IgD-negative memory B cell (primary cell): ENCODE data around the gene ARRDC1. TPM values are rescaled to one million over a fixed set of nuclear protein-coding genes. Genes with fewer than 3 reads are reported as not detected.

Source experiments
- H3K27ac Mint-ChIP-seq, 3 donors: one replicate each; pipeline ENCODE4 v1.8.0; 2020 to 2022; ENCODE audit warnings: mild to moderate bottlenecking in 3 of 3, mixed read lengths in 3 of 3, moderate library complexity in 1 of 3
- H3K27me3 Mint-ChIP-seq: one replicate; pipeline ENCODE4 v1.8.0; 2021; ENCODE audit warnings: mixed read lengths
- H3K36me3 Mint-ChIP-seq: one replicate; pipeline ENCODE4 v1.8.0; 2020; ENCODE audit warnings: mild to moderate bottlenecking, mixed read lengths
- H3K4me1 Mint-ChIP-seq, 3 donors: one replicate each; pipeline ENCODE4 v1.8.0; 2020 to 2022; ENCODE audit warnings: mixed read lengths in 3 of 3, mild to moderate bottlenecking in 1 of 3
- H3K4me3 Mint-ChIP-seq, 4 donors: one replicate each; pipeline ENCODE4 v1.8.0; 2020 to 2022; ENCODE audit warnings: mild to moderate bottlenecking in 4 of 4, mixed read lengths in 4 of 4, moderate library complexity in 3 of 4
- H3K9me3 Mint-ChIP-seq, 3 donors: one replicate each; pipeline ENCODE4 v1.8.0; 2020 to 2021; ENCODE audit warnings: mixed read lengths in 3 of 3, mild to moderate bottlenecking in 1 of 3
- polyA plus RNA-seq: library from polyadenylated mRNA; unstranded; fragments of 300-500 nt; fragmentation: Illumina TruSeq; gene quantifications from one replicate; pipeline ENCODE4 v1.2.3, GENCODE V29; 2021

ARRDC1 gene
- polyA plus RNA-seq, 1 donor from 2014 or later = 49.2 TPM

DNA sequence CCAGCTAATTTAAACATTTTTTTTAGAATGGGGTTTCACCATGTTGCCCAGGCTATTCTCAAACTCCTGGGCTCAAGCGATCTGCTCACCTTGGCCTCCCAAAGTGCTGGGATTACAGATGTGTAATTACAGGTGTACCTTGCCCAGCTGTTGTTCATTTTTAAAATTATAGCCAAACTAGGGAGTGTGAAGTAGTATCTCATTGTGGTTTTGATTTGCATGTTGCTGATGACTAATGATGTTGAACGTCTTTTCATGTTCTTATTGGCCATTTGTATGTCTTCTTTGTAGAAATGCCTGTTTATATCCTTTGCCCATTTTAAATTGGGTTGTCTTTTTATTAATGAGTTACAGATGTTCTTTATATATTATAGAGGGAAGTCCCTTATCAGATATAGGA lies 44.8 kb downstream of the ARRDC1 start:
- Mint-ChIP-seq H3K27ac (peak overlapping the region in 2 of 3 donors; percentile 31 to 87), H3K9me3 (no peaks in the 10 kb centered on the region), H3K27me3 (no peaks in the 10 kb centered on the region), H3K4me1 (peaks cover 15 to 31% (median 24%) of the 10 kb centered on the region in 3 donors), H3K36me3 (peaks cover 10% of the 10 kb centered on the region), H3K4me3 (peak overlapping the region in 3 of 4 donors; percentile 38 to 55 (median 40))

DNA sequence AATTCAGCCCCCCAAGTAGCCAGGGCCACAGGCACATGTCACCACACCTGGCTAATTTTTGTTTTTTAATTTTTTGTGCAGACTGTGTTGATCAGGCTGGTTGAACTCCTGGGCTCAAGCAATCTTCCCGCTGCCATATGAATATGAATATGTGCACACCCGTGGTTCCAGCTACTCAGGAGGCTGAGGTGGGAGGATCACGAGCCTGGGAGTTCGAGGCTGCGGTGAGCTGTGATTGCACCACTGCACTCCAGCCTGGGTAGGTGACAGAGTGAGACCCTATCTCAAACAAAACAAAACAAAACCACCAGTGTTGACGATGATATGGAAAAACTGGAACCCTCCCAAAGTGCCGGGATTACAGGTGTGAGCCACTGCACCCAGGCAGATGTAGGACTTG lies 45.3 kb downstream of the ARRDC1 start:
- Mint-ChIP-seq H3K36me3 (peaks cover 10% of the 10 kb centered on the region), H3K4me1 (peaks cover 15 to 31% (median 24%) of the 10 kb centered on the region in 3 donors), H3K27me3 (no peaks in the 10 kb centered on the region), H3K27ac (peak overlapping the region in 1 of 3 donors; percentile 31), H3K4me3 (peak overlapping the region in 2 of 4 donors; percentile 47 to 55), H3K9me3 (no peaks in the 10 kb centered on the region)

GRCh38 chr9:137656416-137656815 lies 50.9 kb downstream of the ARRDC1 start:
- peaks cover 21 to 23% (median 22%) of the 10 kb centered on the region in 3 donors for H3K4me1 Mint-ChIP-seq
- H3K9me3 Mint-ChIP-seq = no peaks in the 10 kb centered on the region
- no peak overlapping the region for H3K27ac Mint-ChIP-seq
- H3K27me3 Mint-ChIP-seq = no peaks in the 10 kb centered on the region
- no peak overlapping the region for H3K4me3 Mint-ChIP-seq
- H3K36me3 Mint-ChIP-seq = peaks cover 4% of the 10 kb centered on the region

DNA sequence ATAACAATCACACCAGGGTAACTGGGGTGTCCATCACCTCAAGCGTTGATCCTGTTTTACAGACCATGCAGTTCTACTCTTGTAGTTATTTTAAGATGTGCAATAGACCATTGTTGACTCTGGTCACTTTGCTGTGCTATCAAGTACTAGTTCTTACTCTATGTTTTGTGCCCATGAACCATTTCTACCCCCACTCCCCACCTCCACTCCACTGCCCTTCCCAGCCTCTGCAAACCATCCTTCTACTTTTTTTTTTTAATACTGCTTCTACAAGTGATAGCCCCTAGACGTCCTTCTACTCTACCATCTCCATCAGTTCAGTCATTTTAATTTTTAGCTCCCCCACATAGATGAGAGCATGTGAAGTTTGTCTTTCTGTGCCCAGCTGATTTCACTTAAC lies 52.1 kb downstream of the ARRDC1 start:
- Mint-ChIP-seq H3K9me3 (no peaks in the 10 kb centered on the region), H3K27me3 (no peaks in the 10 kb centered on the region), H3K4me1 (peaks cover 19 to 23% (median 22%) of the 10 kb centered on the region in 3 donors), H3K36me3 (peaks cover 3% of the 10 kb centered on the region), H3K4me3 (peak overlapping the region in 1 of 4 donors; percentile 19), H3K27ac (no peak overlapping the region)

DNA sequence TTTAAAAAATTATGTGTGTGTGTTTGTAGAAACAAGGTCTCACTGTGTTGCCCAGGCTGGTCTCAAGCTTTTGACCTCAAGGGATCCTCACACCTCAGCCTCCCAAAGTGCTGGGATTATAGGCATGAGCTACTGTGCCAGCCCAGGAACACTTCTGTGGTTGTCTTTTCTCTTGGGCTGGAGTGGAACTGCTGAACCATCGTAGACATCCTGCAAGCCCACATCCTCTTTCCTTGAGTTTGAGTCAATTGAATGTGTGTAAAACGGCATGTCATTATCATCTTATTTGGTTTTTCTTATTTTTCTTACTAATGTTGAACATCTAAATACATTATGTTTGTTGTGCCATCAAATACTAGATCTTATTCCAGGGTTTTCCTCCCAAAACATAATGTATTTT lies 53.3 kb downstream of the ARRDC1 start:
- no peaks in the 10 kb centered on the region for H3K27me3 Mint-ChIP-seq
- H3K36me3 Mint-ChIP-seq = peaks cover 6% of the 10 kb centered on the region
- H3K9me3 Mint-ChIP-seq = no peaks in the 10 kb centered on the region
- peaks cover 23 to 26% (median 25%) of the 10 kb centered on the region in 3 donors for H3K4me1 Mint-ChIP-seq
- peak overlapping the region in 1 of 4 donors; percentile 15 for H3K4me3 Mint-ChIP-seq
- peak overlapping the region in 1 of 3 donors; percentile 47 for H3K27ac Mint-ChIP-seq

DNA sequence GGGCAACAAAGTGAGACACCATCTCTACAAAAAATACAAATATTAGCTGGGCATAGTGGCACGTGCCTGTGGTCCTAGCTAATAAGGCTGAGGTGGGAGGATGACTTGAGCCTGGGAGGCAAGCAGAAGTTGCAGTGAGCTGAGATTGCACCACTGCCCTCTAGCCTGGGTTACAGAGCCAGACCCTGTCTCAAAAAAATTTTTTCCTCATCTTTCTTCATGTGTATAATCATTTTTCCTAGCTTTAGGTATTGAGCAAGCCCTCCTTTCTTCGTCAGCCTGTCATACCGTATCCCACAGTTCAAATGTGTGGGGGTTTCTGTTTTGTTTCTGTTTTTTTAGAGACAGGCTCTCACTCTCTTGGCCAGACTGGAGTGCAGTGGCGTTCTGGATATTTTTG lies 54.7 kb downstream of the ARRDC1 start:
- Mint-ChIP-seq H3K4me1 (peaks cover 28 to 31% (median 30%) of the 10 kb centered on the region in 3 donors), H3K36me3 (peaks cover 2% of the 10 kb centered on the region), H3K27ac (peak overlapping the region in 1 of 3 donors; percentile 90), H3K9me3 (no peaks in the 10 kb centered on the region), H3K27me3 (no peaks in the 10 kb centered on the region), H3K4me3 (no peak overlapping the region)

DNA sequence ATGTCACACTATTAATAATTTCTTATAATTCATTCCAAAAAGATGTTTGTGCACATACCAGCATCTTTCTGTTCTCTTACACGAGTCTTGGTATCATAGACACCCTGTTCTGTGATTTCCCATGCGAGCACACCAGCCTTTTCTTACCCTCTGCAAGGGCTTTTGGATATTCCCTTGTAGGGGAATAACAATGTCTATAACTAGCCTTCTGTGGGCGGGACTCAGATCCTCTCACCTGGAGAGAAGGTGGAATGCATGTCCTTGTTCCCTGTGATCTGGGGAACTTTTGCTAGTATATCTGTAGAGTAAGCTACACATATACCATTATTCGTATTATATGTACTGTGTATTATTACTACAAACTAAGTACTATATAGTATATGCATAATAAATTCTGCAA lies 58.1 kb downstream of the ARRDC1 start:
- Mint-ChIP-seq H3K27me3 (no peaks in the 10 kb centered on the region), H3K27ac (peak overlapping the region in 1 of 3 donors; percentile 37), H3K9me3 (no peaks in the 10 kb centered on the region), H3K4me3 (no peak overlapping the region), H3K4me1 (peaks cover 30 to 38% (median 33%) of the 10 kb centered on the region in 3 donors), H3K36me3 (peaks cover 2% of the 10 kb centered on the region)

- peaks cover 2% of the 10 kb centered on the region for H3K36me3 Mint-ChIP-seq
- no peak overlapping the region for H3K27ac Mint-ChIP-seq
- H3K4me1 Mint-ChIP-seq = peaks cover 28 to 33% (median 28%) of the 10 kb centered on the region in 3 donors
- no peak overlapping the region for H3K4me3 Mint-ChIP-seq
- H3K27me3 Mint-ChIP-seq = no peaks in the 10 kb centered on the region
- no peaks in the 10 kb centered on the region for H3K9me3 Mint-ChIP-seq
These were observed 59.2 kb downstream of the ARRDC1 start for GRCh38 chr9:137664676-137665075.

Other genes with a start within 250 kb of the ARRDC1 start
- 5.6 TPM for gene EXD3, start 182.5 kb upstream of the ARRDC1 start, polyA plus RNA-seq
- 1.4 TPM for gene NOXA1, start 182.3 kb upstream of the ARRDC1 start, polyA plus RNA-seq
- gene ENTPD8, start 164.3 kb upstream of the ARRDC1 start, polyA plus RNA-seq = not detected
- 3.4 TPM for gene NSMF, start 146.4 kb upstream of the ARRDC1 start, polyA plus RNA-seq
- 2.7 TPM for gene PNPLA7, start 55.3 kb upstream of the ARRDC1 start, polyA plus RNA-seq
- gene MRPL41, start 53.8 kb upstream of the ARRDC1 start, polyA plus RNA-seq = 44.9 TPM
- 38.3 TPM for gene DPH7, start 26.8 kb upstream of the ARRDC1 start, polyA plus RNA-seq
- gene ZMYND19, start 15.2 kb upstream of the ARRDC1 start, polyA plus RNA-seq = 8.8 TPM
- 39.1 TPM for gene EHMT1, start 13.3 kb downstream of the ARRDC1 start, polyA plus RNA-seq